Measurements from ENCODE around the gene SLC25A33. TPM values are rescaled to one million over a fixed set of nuclear protein-coding genes. Genes with fewer than 3 reads are reported as not detected.

Gene SLC25A33
- total RNA-seq, 1 experiment from 2014 or later = 9.2 TPM

GRCh38 chr1:9596415-9597123 lies 57.3 kb downstream of the SLC25A33 start (continued):
- no peak for TF ChIP-seq AFF4 (CRISPR knock-in tag; IDR thresholded peaks at IDR 0.05; ENCODE audit: borderline replicate concordance)

GRCh38 chr1:9597361-9598315 lies 58.4 kb downstream of the SLC25A33 start:
- H3K4me3 Mint-ChIP-seq = no peak overlapping the region
- peaks cover 7% of the 10 kb centered on the region for H3K36me3 Mint-ChIP-seq
- no peaks in the 10 kb centered on the region for H3K27me3 Mint-ChIP-seq (ENCODE audit: low read depth)
- ChIA-PET POLR2A (no interaction called here), CTCF (interaction anchor here (1.0 to 3.0 kb wide), 2 partner anchors 9 to 18 kb away, joined by 3 to 10 read pairs; no protein-coding TSS in a partner anchor)
- TF ChIP-seq MAX (CRISPR knock-in tag; IDR thresholded peaks at IDR 0.05) (no peak), ZBTB21 (CRISPR knock-in tag; IDR thresholded peaks at IDR 0.05; ENCODE audit: borderline replicate concordance) (no peak), RELA (CRISPR knock-in tag; IDR thresholded peaks at IDR 0.05; ENCODE audit: borderline replicate concordance) (no peak), USF1 (CRISPR knock-in tag; IDR thresholded peaks at IDR 0.05) (no peak), ZNF219 (CRISPR knock-in tag; IDR thresholded peaks at IDR 0.05; ENCODE audit: borderline replicate concordance) (no peak), FOXP1 (CRISPR knock-in tag; IDR thresholded peaks at IDR 0.05; ENCODE audit: borderline replicate concordance) (no peak), CBFB (CRISPR knock-in tag; IDR thresholded peaks at IDR 0.05; ENCODE audit: low read depth) (no peak), OVOL2 (CRISPR knock-in tag; IDR thresholded peaks at IDR 0.05; ENCODE audit: borderline replicate concordance) (no peak), SOX15 (CRISPR knock-in tag; IDR thresholded peaks at IDR 0.05) (no peak), GRHL2 (CRISPR knock-in tag; IDR thresholded peaks at IDR 0.05; ENCODE audit: insufficient replicate concordance, severe bottlenecking) (no peak), CDX4 (CRISPR knock-in tag; IDR thresholded peaks at IDR 0.05; ENCODE audit: borderline replicate concordance) (no peak), ERG (CRISPR knock-in tag; IDR thresholded peaks at IDR 0.05) (no peak), ATF2 (CRISPR knock-in tag; IDR thresholded peaks at IDR 0.05; ENCODE audit: borderline replicate concordance, low read depth) (no peak)
- DNase-seq (ENCODE audit: low spot score) = no peak
- H3K4me1 Mint-ChIP-seq = peaks cover 11% of the 10 kb centered on the region
- H3K27ac Mint-ChIP-seq = no peak overlapping the region
- no peaks in the 10 kb centered on the region for H3K9me3 Mint-ChIP-seq
- ATAC-seq = no peak

Data from WTC11 (cell line).